K562 (cell line): Measurements from ENCODE around the gene CACNA1S. TPM values are rescaled to one million over a fixed set of nuclear protein-coding genes. Genes with fewer than 3 reads are reported as not detected.

Experiments used
- ATAC-seq: fragments of 200-7000 bp; cut with Tn5 transposase; 3 replicates; pipeline ENCODE4 v1.9.1; 2020; ENCODE audit warnings: moderate library complexity
- BruUV-seq: library from RNA; stranded (reverse); fragments of 400-500 nt; replicated peaks from 2 replicates; lab custom pipeline; 2021; lab: Mats Ljungman, UMichigan
- CTCF ChIA-PET: fragments of 300-600 bp; formaldehyde crosslinking; extraction: SDS; loops from one replicate; lab custom pipeline; 2021; ENCODE audit warnings: low intra/inter-chr PET ratio; lab: Yijun Ruan, JAX
- POLR2A ChIA-PET: fragments of 300-600, 350-650 bp; sonication (Branson Sonifier 250); formaldehyde crosslinking; extraction: SDS; loops from one replicate; lab custom pipeline; 2021; ENCODE audit warnings: antibody characterized with exemption, inconsistent platforms; lab: Yijun Ruan, JAX
- DNase-seq, 4 experiments: peaks; one replicate each; pipeline versions ENCODE4 v3.0.0 to v3.0.0-alpha.2; 2011 to 2018; ENCODE audit warnings: low spot score in 3 of 4, mixed read lengths in 3 of 4; ENCODE audit errors: extremely low read depth in 1 of 4
- FAIRE-seq: peaks from 2 replicates; lab custom pipeline; 2011; peaks lifted over from hg19 to GRCh38; lab: Jason Lieb, UNC
- H2AFZ ChIP-seq: 2 replicates; pipeline ENCODE4 v1.6.0; 2011; ENCODE audit warnings: low read depth, low read length, control low read depth, inconsistent platforms
- H3K27ac ChIP-seq: fragments of 200-600 bp; 3 replicates; pipeline ENCODE4 v1.8.0; 2011; ENCODE audit warnings: low read depth, mild to moderate bottlenecking, control low read depth, inconsistent platforms, low read length, moderate library complexity, mixed read lengths; ENCODE audit errors: extremely low read depth
- H3K27me3 ChIP-seq, 2 experiments: fragments of 300-600 bp in 1 of 2; 2 replicates in 1 of 2; 3 replicates in 1 of 2; pipeline versions ENCODE4 v1.6.0 to v1.8.0; 2011; ENCODE audit warnings: inconsistent platforms in 2 of 2, low read length in 2 of 2, mild to moderate bottlenecking in 1 of 2, mixed read lengths in 1 of 2, moderate library complexity in 1 of 2; ENCODE audit not compliant: control insufficient read depth in 2 of 2, insufficient read depth in 2 of 2
- H3K36me3 ChIP-seq: fragments of 300-600 bp; 3 replicates; pipeline ENCODE4 v1.8.0; 2011; ENCODE audit warnings: mild to moderate bottlenecking, low read length, inconsistent platforms; ENCODE audit not compliant: control insufficient read depth, insufficient read depth
- H3K4me1 ChIP-seq, 2 experiments: fragments of 200-600 bp in 1 of 2; replicated peaks in 1 of 2; 2 replicates in 1 of 2; 3 replicates in 1 of 2; pipeline versions ENCODE4 v1.5.1 to v1.8.0; 2011; ENCODE audit warnings: inconsistent platforms in 2 of 2, low read length in 2 of 2, mild to moderate bottlenecking in 1 of 2, mixed read lengths in 1 of 2, moderate library complexity in 1 of 2; ENCODE audit not compliant: control insufficient read depth in 2 of 2, insufficient read depth in 2 of 2
- H3K4me2 ChIP-seq: 2 replicates; pipeline ENCODE4 v1.6.1; 2011; ENCODE audit warnings: low read length, control low read depth, inconsistent platforms, mixed read lengths; ENCODE audit not compliant: insufficient read depth
- H3K4me3 ChIP-seq: fragments of 200-600 bp; sonication (generic), shearing (Covaris generic); 2 replicates; pipeline ENCODE4 v1.5.1; 2016; ENCODE audit warnings: control low read depth, inconsistent platforms
- H3K79me2 ChIP-seq: fragments of 200-600 bp; 3 replicates; pipeline ENCODE4 v1.8.0; 2011; ENCODE audit warnings: low read length, inconsistent platforms; ENCODE audit not compliant: control insufficient read depth, insufficient read depth
- H3K9ac ChIP-seq, 2 experiments: 2 replicates each; pipeline versions ENCODE4 v1.6.0 to v1.6.1; 2011; ENCODE audit warnings: low read depth in 2 of 2, low read length in 2 of 2, control low read depth in 1 of 2, inconsistent platforms in 1 of 2, mild to moderate bottlenecking in 1 of 2, mixed read lengths in 1 of 2; ENCODE audit not compliant: insufficient read depth in 1 of 2
- H3K9me1 ChIP-seq: one replicate; pipeline ENCODE4 v1.6.0; 2011; ENCODE audit warnings: inconsistent platforms, mild to moderate bottlenecking, low read length, moderate library complexity; ENCODE audit not compliant: control insufficient read depth, insufficient read depth
- H3K9me3 ChIP-seq: replicated peaks from 2 replicates; pipeline ENCODE4 v1.5.1; 2011; ENCODE audit warnings: low read depth, low read length, inconsistent platforms; ENCODE audit not compliant: control insufficient read depth, insufficient read depth
- H4K20me1 ChIP-seq: replicated peaks from 2 replicates; pipeline ENCODE4 v1.6.1; 2011; ENCODE audit warnings: low read length, inconsistent platforms, mixed read lengths; ENCODE audit not compliant: control insufficient read depth, insufficient read depth
- GATA2 ChIP-seq: sonication (generic); formaldehyde crosslinking; IDR thresholded peaks from 2 replicates; pipeline ENCODE4 v1.4.0; 2020; ENCODE audit warnings: mild to moderate bottlenecking, missing genetic modification reagents
- HNRNPLL ChIP-seq: fragments of 200-400 bp; formaldehyde crosslinking; IDR thresholded peaks from 2 replicates; pipeline ENCODE4 v1.6.1; 2017; ENCODE audit warnings: low read length, low read depth, mild to moderate bottlenecking; ENCODE audit not compliant: poor library complexity, severe bottlenecking
- HNRNPUL1 ChIP-seq: fragments of 200-400 bp; formaldehyde crosslinking; IDR thresholded peaks from 2 replicates; pipeline ENCODE4 v1.6.1; 2017; ENCODE audit warnings: low read length
- L3MBTL2 ChIP-seq: fragments of 450-650 bp; IDR thresholded peaks from 2 replicates; pipeline ENCODE4 v1.6.1; 2016; ENCODE audit warnings: mild to moderate bottlenecking, moderate library complexity
- SAP30 ChIP-seq: fragments of 200-600 bp; sonication (generic); IDR thresholded peaks from 2 replicates; pipeline ENCODE4 v1.6.1; 2012; ENCODE audit warnings: borderline replicate concordance, low read depth, mild to moderate bottlenecking, moderate library complexity, low read length, control low read depth, inconsistent platforms; ENCODE audit not compliant: insufficient read depth, poor library complexity, severe bottlenecking
- XRCC4 ChIP-seq: IDR thresholded peaks from one replicate; pipeline ENCODE4 v1.6.1; 2011; ENCODE audit not compliant: insufficient read depth, insufficient read length; ENCODE audit errors: extremely low read depth
- ZFX ChIP-seq: sonication (generic); formaldehyde crosslinking; IDR thresholded peaks from 2 replicates; pipeline ENCODE4 v1.8.0; 2022; ENCODE audit warnings: mild to moderate bottlenecking, missing genetic modification reagents, moderate library complexity
- ZNF12 ChIP-seq: sonication (generic); formaldehyde crosslinking; IDR thresholded peaks from 2 replicates; pipeline ENCODE4 v1.4.0; 2020; ENCODE audit warnings: mild to moderate bottlenecking, missing genetic modification reagents
- ZNF217 ChIP-seq: sonication (generic); formaldehyde crosslinking; IDR thresholded peaks from 2 replicates; pipeline ENCODE4 v1.8.0; 2022; ENCODE audit warnings: mild to moderate bottlenecking, missing genetic modification reagents
- ZNF282 ChIP-seq: sonication (generic); formaldehyde crosslinking; IDR thresholded peaks from 2 replicates; pipeline ENCODE4 v1.8.1; 2023; ENCODE audit warnings: missing genetic modification reagents
- ZNF384 ChIP-seq: IDR thresholded peaks from 2 replicates; pipeline ENCODE4 v1.6.1; 2012; ENCODE audit warnings: low read depth, low read length, improper control_type of control experiment
- WGBS: fragments of 100-300 bp; shearing (Covaris generic); methylation state at CpG from one replicate; pipeline ENCODE4 v1.1.6; 2016; ENCODE audit warnings: low coverage, mixed read lengths; ENCODE audit not compliant: insufficient coverage; ENCODE audit errors: missing lambda C conversion rate; 5-methylcytosine and 5-hydroxymethylcytosine counted together
- in situ Hi-C: fragments of 300-500 bp; cut with MboI; formaldehyde crosslinking; loops from 4 replicates; pipeline ENCODE4 v1.15.0; 2018; ENCODE audit warnings: inconsistent platforms, mixed read lengths
- intact Hi-C: fragments of 100-400 bp; cut with micrococcal nuclease; formaldehyde crosslinking; loops from 2 replicates; pipeline ENCODE4 v1.14.2; 2022
- polyA plus RNA-seq, 8 experiments: library from polyadenylated mRNA; depleted of rRNA in 4 of 8; stranded (reverse) in 5 of 8; unstranded in 3 of 8; fragments of >200 nt; fragmentation: Nextera tagmentation in 2 of 8; fragmentation: Illumina TruSeq in 1 of 8; extraction: Ambion mirVana in 2 of 8; extraction: Trizol in 1 of 8; gene quantifications; 2 replicates each; pipeline versions ENCODE4 v1.2.1 to v1.2.3, GENCODE V29; 2011 to 2014; ENCODE audit warnings: inconsistent platforms in 1 of 8, missing spikeins in 1 of 8
- total RNA-seq, 7 experiments: library from RNA; depleted of rRNA in 6 of 7; stranded (reverse); fragments of >200 nt in 6 of 7; fragmentation: Illumina TruSeq in 2 of 7; extraction: Trizol in 2 of 7; gene quantifications; 2 replicates each; pipeline versions ENCODE4 v1.2.1 to v1.2.3, GENCODE V29; 2011 to 2021; ENCODE audit warnings: low replicate concordance in 1 of 7
- TF ChIP-seq, protein P1 (sequence below), 2 experiments: IDR thresholded peaks; 2 replicates each; pipeline ENCODE4 v1.6.1; 2011; ENCODE audit warnings: borderline replicate concordance in 1 of 2, control low read depth in 1 of 2, low read depth in 1 of 2, low read length in 1 of 2, mild to moderate bottlenecking in 1 of 2, mixed read lengths in 1 of 2, moderate library complexity in 1 of 2; ENCODE audit not compliant: insufficient read depth in 1 of 2, insufficient read length in 1 of 2, poor library complexity in 1 of 2, severe bottlenecking in 1 of 2; ENCODE audit errors: extremely low read depth in 1 of 2
- TF ChIP-seq, protein P2 (sequence below): sonication (generic); formaldehyde crosslinking; IDR thresholded peaks from 2 replicates; pipeline ENCODE4 v1.4.0; 2020; ENCODE audit warnings: mild to moderate bottlenecking, missing genetic modification reagents
- TF ChIP-seq, protein P3 (sequence below): sonication (generic); formaldehyde crosslinking; IDR thresholded peaks from 2 replicates; pipeline ENCODE4 v1.8.0; 2022; ENCODE audit warnings: mild to moderate bottlenecking, missing genetic modification reagents

Gene CACNA1S
- total and polyA plus RNA-seq, 9 of the 15 experiments (the other 6 are each of a cell fraction or from before 2014, with no cell fraction given) = not detected

DNA sequence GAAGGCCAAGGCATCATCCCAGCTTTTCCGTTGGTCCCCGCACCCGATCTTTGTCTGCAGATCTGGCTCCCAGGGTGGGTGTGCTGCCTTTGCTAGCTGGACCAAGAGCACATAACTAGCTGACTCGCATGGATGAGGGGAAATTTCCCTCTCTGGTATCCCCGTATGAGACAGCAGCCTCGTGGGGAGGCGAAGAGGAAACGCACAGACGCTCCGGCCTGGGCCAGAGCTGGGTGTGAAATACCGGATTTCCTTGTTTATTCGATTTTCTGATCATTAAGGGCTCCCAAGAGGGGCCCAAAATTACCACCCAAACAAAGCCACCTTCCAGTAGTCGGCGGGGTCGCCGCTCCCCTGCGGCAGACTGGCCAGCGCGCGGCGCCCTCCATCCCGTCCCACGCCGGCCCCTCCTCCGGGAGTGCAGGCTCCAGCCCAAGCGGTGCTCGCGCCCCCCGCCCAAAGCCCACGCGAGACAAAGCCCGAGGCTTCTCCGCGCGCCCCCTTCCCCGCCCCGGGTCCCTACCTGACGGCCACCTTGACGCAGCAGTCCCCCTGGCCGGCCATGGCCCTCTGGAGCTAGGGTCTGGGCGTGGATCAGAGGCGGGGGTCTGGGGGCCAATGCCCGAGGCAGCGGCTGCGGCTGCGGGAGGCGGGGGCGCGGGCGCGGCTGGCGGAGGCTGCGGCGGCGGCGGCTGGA is 89.3 kb downstream of the CACNA1S start:
- intact Hi-C loops = loop anchor here (5.0 kb wide), 1 partner anchor 401 kb away; the partner anchor contains the start of gene KIF14
- H4K20me1 ChIP-seq = no peaks in the 10 kb centered on the region; the same call in 1 of the 2 replicates
- H3K9me3 ChIP-seq = no peaks in the 10 kb centered on the region
- peak overlapping the region; percentile 56 for H3K4me3 ChIP-seq
- ATAC-seq (no peak), DNase-seq (peak in 2 of 4 experiments; percentile 58 to 61), FAIRE-seq (no peak)
- ChIA-PET CTCF (no interaction called here), POLR2A (interaction anchor here (0.6 to 2.0 kb wide), 2 partner anchors 13 to 348 kb away, joined by 3 to 12 read pairs; no protein-coding TSS in a partner anchor)
- in situ Hi-C loops = no loop called here
- BruUV-seq = no TSS peak
- H3K4me2 ChIP-seq = peak overlapping the region; percentile 83
- peak overlapping the region; percentile 42 to 89; a peak in 3 of 4 replicates for H3K9ac ChIP-seq
- peaks cover 52 to 83% of the 10 kb centered on the region in 2 experiments for H3K4me1 ChIP-seq
- peaks cover 15% of the 10 kb centered on the region for H3K79me2 ChIP-seq
- H3K9me1 ChIP-seq = peaks cover 7% of the 10 kb centered on the region
- WGBS = 8% methylated on average over 28 of the region's 56 CpGs
- peak overlapping the region; percentile 78 for H2AFZ ChIP-seq
- H3K36me3 ChIP-seq = no peaks in the 10 kb centered on the region
- peak overlapping the region; percentile 43; the same call in 2 of the 3 replicates for H3K27ac ChIP-seq
- peaks cover 0 to 2% of the 10 kb centered on the region in 2 experiments; a peak in 1 of 5 replicates for H3K27me3 ChIP-seq
- TF ChIP-seq HNRNPLL = peak; percentile 65
- peak; percentile 62 for TF ChIP-seq L3MBTL2
- TF ChIP-seq ZNF282 (CRISPR knock-in tag) = 0 out of 2 replicates have a peak, but pooled peaks have one; percentile 54
- no peak for TF ChIP-seq ZNF217
- no peak for TF ChIP-seq HNRNPUL1
- no peak for TF ChIP-seq XRCC4
- TF ChIP-seq ZNF384 = no peak
- TF ChIP-seq SAP30 = peak; percentile 11
- TF ChIP-seq, protein P1, sequence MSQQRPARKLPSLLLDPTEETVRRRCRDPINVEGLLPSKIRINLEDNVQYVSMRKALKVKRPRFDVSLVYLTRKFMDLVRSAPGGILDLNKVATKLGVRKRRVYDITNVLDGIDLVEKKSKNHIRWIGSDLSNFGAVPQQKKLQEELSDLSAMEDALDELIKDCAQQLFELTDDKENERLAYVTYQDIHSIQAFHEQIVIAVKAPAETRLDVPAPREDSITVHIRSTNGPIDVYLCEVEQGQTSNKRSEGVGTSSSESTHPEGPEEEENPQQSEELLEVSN (IDR thresholded peaks at IDR 0.05; ENCODE audit: borderline replicate concordance in 1 of 2, extremely low read depth in 1 of 2, insufficient read depth in 1 of 2, insufficient read length in 1 of 2, low read depth in 1 of 2, low read length in 1 of 2, poor library complexity in 1 of 2, severe bottlenecking in 1 of 2) = peak in 1 of 2 experiments; percentile 67
- TF ChIP-seq, protein P2, sequence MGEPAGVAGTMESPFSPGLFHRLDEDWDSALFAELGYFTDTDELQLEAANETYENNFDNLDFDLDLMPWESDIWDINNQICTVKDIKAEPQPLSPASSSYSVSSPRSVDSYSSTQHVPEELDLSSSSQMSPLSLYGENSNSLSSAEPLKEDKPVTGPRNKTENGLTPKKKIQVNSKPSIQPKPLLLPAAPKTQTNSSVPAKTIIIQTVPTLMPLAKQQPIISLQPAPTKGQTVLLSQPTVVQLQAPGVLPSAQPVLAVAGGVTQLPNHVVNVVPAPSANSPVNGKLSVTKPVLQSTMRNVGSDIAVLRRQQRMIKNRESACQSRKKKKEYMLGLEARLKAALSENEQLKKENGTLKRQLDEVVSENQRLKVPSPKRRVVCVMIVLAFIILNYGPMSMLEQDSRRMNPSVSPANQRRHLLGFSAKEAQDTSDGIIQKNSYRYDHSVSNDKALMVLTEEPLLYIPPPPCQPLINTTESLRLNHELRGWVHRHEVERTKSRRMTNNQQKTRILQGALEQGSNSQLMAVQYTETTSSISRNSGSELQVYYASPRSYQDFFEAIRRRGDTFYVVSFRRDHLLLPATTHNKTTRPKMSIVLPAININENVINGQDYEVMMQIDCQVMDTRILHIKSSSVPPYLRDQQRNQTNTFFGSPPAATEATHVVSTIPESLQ (CRISPR knock-in tag) = 0 out of 2 replicates have a peak, but pooled peaks have one; percentile 46
- TF ChIP-seq ZNF12 = peak; percentile 77; the same call in 1 of the 2 replicates
- 0 out of 2 replicates have a peak, but pooled peaks have one; percentile 21 for TF ChIP-seq GATA2
- TF ChIP-seq, protein P3, sequence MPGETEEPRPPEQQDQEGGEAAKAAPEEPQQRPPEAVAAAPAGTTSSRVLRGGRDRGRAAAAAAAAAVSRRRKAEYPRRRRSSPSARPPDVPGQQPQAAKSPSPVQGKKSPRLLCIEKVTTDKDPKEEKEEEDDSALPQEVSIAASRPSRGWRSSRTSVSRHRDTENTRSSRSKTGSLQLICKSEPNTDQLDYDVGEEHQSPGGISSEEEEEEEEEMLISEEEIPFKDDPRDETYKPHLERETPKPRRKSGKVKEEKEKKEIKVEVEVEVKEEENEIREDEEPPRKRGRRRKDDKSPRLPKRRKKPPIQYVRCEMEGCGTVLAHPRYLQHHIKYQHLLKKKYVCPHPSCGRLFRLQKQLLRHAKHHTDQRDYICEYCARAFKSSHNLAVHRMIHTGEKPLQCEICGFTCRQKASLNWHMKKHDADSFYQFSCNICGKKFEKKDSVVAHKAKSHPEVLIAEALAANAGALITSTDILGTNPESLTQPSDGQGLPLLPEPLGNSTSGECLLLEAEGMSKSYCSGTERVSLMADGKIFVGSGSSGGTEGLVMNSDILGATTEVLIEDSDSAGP (CRISPR knock-in tag) = no peak
- peak; percentile 59 for TF ChIP-seq ZFX
